Ovary (tissue), 1 donor: Measurements from ENCODE around the gene CTRB1.

Experiments
- EP300 ChIP-seq: sonication (generic); formaldehyde crosslinking; IDR thresholded peaks from one replicate; pipeline ENCODE4 v1.6.1; 2017; ENCODE audit warnings: antibody characterized with exemption
- POLR2A ChIP-seq: fragments of 450-650 bp; IDR thresholded peaks from one replicate; pipeline ENCODE4 v1.6.1; 2017; ENCODE audit warnings: antibody characterized with exemption, mild to moderate bottlenecking, moderate library complexity

DNA sequence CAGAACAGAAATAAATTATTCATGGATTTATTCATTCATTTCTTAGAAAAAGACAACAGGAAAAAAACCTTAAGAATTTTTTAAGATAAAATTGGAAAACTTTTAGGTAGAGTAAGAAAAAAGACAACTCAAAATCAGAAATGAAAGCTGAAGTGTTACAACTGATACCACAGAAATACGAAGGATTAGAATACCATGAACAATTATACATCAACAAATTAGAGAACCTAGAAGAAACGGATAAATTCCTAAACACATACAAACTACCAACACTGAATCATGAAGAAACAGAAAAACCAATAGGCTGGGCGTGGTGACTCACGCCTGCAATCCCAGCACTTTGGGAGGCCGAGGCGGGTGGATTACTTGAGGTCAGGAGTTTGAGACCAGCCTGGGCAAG, 39.6 kb upstream of the CTRB1 start:
- TF ChIP-seq POLR2A (no peak), EP300 (no peak)
